ENCODE results near the gene NLGN3. TPM values are rescaled to one million over a fixed set of nuclear protein-coding genes. Genes with fewer than 3 reads are reported as not detected.

Gene NLGN3
- total RNA-seq, 1 donor: 0.43 TPM

GRCh38 chrX:71217298-71217697 lies 72.7 kb downstream of the NLGN3 start:
- no peak for TF ChIP-seq CTCF (IDR thresholded peaks at IDR 0.05; ENCODE audit: insufficient read depth, low read depth, low read length)

More at GRCh38 chrX:71217298-71217697, 72.7 kb downstream of the NLGN3 start:
- H3K4me3 ChIP-seq (ENCODE audit: low read depth, low read length): no peak overlapping the region
- DNase-seq (ENCODE audit: low read depth): no peak

Small RNAs within 50 kb of the gene (small RNA-seq; reads per million reads assigned to genes)
- not detected for gene CXorf65

Other genes with a start within 250 kb of the NLGN3 start
- gene TEX11, start 236.1 kb upstream of the NLGN3 start, total RNA-seq: not detected in 2 replicates
- under 0.01 and 0.86 TPM in 2 replicates for gene SLC7A3, start 213.7 kb upstream of the NLGN3 start, total RNA-seq
- gene SNX12, start 76.5 kb upstream of the NLGN3 start, total RNA-seq: 61.5 and 73.4 TPM in 2 replicates
- 4.3 and 4.5 TPM in 2 replicates for gene FOXO4, start 49.0 kb upstream of the NLGN3 start, total RNA-seq
- gene CXorf65, start 38.1 kb upstream of the NLGN3 start, total RNA-seq: not detected in 2 replicates
- gene IL2RG, start 33.3 kb upstream of the NLGN3 start, total RNA-seq: not detected in 2 replicates
- gene MED12, start 26.2 kb upstream of the NLGN3 start, total RNA-seq: 31.5 and 34.5 TPM in 2 replicates
- gene GJB1, start 78.4 kb downstream of the NLGN3 start, total RNA-seq: not detected in 2 replicates
- gene ZMYM3, start 109.3 kb downstream of the NLGN3 start, total RNA-seq: 22.9 and 28.5 TPM in 2 replicates
- gene NONO, start 138.8 kb downstream of the NLGN3 start, total RNA-seq: 355 and 462 TPM in 2 replicates
- gene ITGB1BP2, start 156.9 kb downstream of the NLGN3 start, total RNA-seq: 3.5 and 6.5 TPM in 2 replicates
- gene TAF1, start 221.5 kb downstream of the NLGN3 start, total RNA-seq: 27.1 and 37.6 TPM in 2 replicates

Data from fibroblast of villous mesenchyme (primary cell).